HG03060 (cell line): ENCODE measurements around the gene VWA8.
"Not testable (repeated sequence)": the region's sequence is repeated elsewhere in the genome, so short reads cannot be mapped to it uniquely, and the experiment has no call there.

ENCODE experiments used
- ATAC-seq: cut with Tn5 transposase; IDR thresholded peaks from one replicate; pipeline ENCODE4 v1.9.1; 2021; ENCODE audit warnings: low read depth, moderate number of reproducible peaks; ENCODE audit not compliant: unreplicated experiment

The VWA8 gene

GRCh38 chr13:41652735-41653361 is 308.1 kb downstream of the VWA8 start:
- no peak for ATAC-seq

- no peak for ATAC-seq
Measured at GRCh38 chr13:41651413-41652058, 309.4 kb downstream of the VWA8 start.

- no peak for ATAC-seq
Measured at GRCh38 chr13:41650706-41651105, 310.2 kb downstream of the VWA8 start.

- no peak for ATAC-seq
Measured at GRCh38 chr13:41649659-41650058, 311.2 kb downstream of the VWA8 start.

GRCh38 chr13:41648314-41648935 is 312.5 kb downstream of the VWA8 start:
- no peak for ATAC-seq

- not testable (repeated sequence) for ATAC-seq
Measured at GRCh38 chr13:41647699-41648313, 313.1 kb downstream of the VWA8 start.

- ATAC-seq, result no peak
Measured at GRCh38 chr13:41645331-41645730, 315.6 kb downstream of the VWA8 start.

GRCh38 chr13:41644742-41645141 is 316.2 kb downstream of the VWA8 start:
- ATAC-seq, result no peak

- ATAC-seq, result no peak
Measured at GRCh38 chr13:41643507-41643906, 317.4 kb downstream of the VWA8 start.

- ATAC-seq, result no peak
Measured at GRCh38 chr13:41641961-41642360, 318.9 kb downstream of the VWA8 start.

- ATAC-seq, result no peak
Measured at GRCh38 chr13:41641429-41641828, 319.5 kb downstream of the VWA8 start.

- ATAC-seq, result no peak
Measured at GRCh38 chr13:41639955-41640780, 320.7 kb downstream of the VWA8 start.

- no peak for ATAC-seq
Measured at GRCh38 chr13:41639237-41639904, 321.5 kb downstream of the VWA8 start.

- ATAC-seq, result no peak
Measured at GRCh38 chr13:41637586-41637985, 323.3 kb downstream of the VWA8 start.

GRCh38 chr13:41637032-41637431 is 323.9 kb downstream of the VWA8 start:
- ATAC-seq, result not testable (repeated sequence)

GRCh38 chr13:41636590-41636989 is 324.3 kb downstream of the VWA8 start:
- ATAC-seq, result not testable (repeated sequence)

- no peak for ATAC-seq
Measured at GRCh38 chr13:41634407-41634806, 326.5 kb downstream of the VWA8 start.

GRCh38 chr13:41633776-41634175 is 327.1 kb downstream of the VWA8 start:
- no peak for ATAC-seq

- no peak for ATAC-seq
Measured at GRCh38 chr13:41631296-41631965, 329.5 kb downstream of the VWA8 start.

- ATAC-seq, result no peak
Measured at GRCh38 chr13:41627425-41627824, 333.5 kb downstream of the VWA8 start.
